Bronchial epithelial cell (primary cell): ENCODE results near the gene LCN6. TPM values are rescaled to one million over a fixed set of nuclear protein-coding genes. Genes with fewer than 3 reads are reported as not detected.
"Not testable (repeated sequence)": the region's sequence is repeated elsewhere in the genome, so short reads cannot be mapped to it uniquely, and the experiment has no call there.

Experiments
- DNase-seq: peaks from one replicate; pipeline ENCODE4 v3.0.0-alpha.2; 2010; ENCODE audit warnings: low read depth
- FAIRE-seq: peaks from 2 replicates; lab custom pipeline; 2011; peaks lifted over from hg19 to GRCh38; lab: Jason Lieb, UNC
- H3K27me3 ChIP-seq: 2 replicates; pipeline ENCODE4 v1.5.1; 2011; ENCODE audit warnings: low read length; ENCODE audit not compliant: control insufficient read depth, insufficient read depth
- H3K36me3 ChIP-seq: 2 replicates; pipeline ENCODE4 v1.5.1; 2011; ENCODE audit warnings: low read length; ENCODE audit not compliant: control insufficient read depth, insufficient read depth
- H3K4me3 ChIP-seq: 2 replicates; pipeline ENCODE4 v1.5.1; 2011; ENCODE audit warnings: mild to moderate bottlenecking, low read depth, low read length, control low read depth
- CTCF ChIP-seq: IDR thresholded peaks from 2 replicates; pipeline ENCODE4 v1.5.1; 2011; ENCODE audit warnings: mild to moderate bottlenecking, moderate library complexity, low read length, control low read depth, inconsistent platforms; ENCODE audit not compliant: insufficient read depth, severe bottlenecking
- total RNA-seq: library from RNA; depleted of rRNA; stranded (reverse); fragments of >200 nt; gene quantifications from 2 replicates; pipeline ENCODE4 v1.2.1, GENCODE V29; 2014

Gene LCN6
- total RNA-seq, 1 donor from 2014 or later, result not detected

- DNase-seq (peak; percentile 26), FAIRE-seq (no peak)
- H3K36me3 ChIP-seq, result peaks cover 8% of the 10 kb centered on the region
- peak; percentile 73 for TF ChIP-seq CTCF
- H3K4me3 ChIP-seq, result no peak overlapping the region
- no peaks in the 10 kb centered on the region for H3K27me3 ChIP-seq
Measured at GRCh38 chr9:136787690-136788400, 39.5 kb upstream of the LCN6 start.

- FAIRE-seq, DNase-seq: not testable (repeated sequence)
Measured at GRCh38 chr9:136786983-136787382, 38.7 kb upstream of the LCN6 start.

GRCh38 chr9:136786451-136786850 is 38.1 kb upstream of the LCN6 start:
- DNase-seq (no peak), FAIRE-seq (no peak)
- no peaks in the 10 kb centered on the region for H3K36me3 ChIP-seq
- H3K4me3 ChIP-seq, result no peak overlapping the region
- no peaks in the 10 kb centered on the region for H3K27me3 ChIP-seq
- TF ChIP-seq CTCF, result no peak

More at GRCh38 chr9:136786983-136787382, 38.7 kb upstream of the LCN6 start:
- not testable (repeated sequence) for H3K36me3 ChIP-seq, H3K27me3 ChIP-seq, H3K4me3 ChIP-seq

- H3K4me3 ChIP-seq, FAIRE-seq, H3K36me3 ChIP-seq, H3K27me3 ChIP-seq, DNase-seq: not testable (repeated sequence)
Measured at GRCh38 chr9:136785565-136786355, 37.4 kb upstream of the LCN6 start.

GRCh38 chr9:136784997-136785361 is 36.7 kb upstream of the LCN6 start:
- no peak for TF ChIP-seq CTCF
- FAIRE-seq, result no peak

GRCh38 chr9:136784249-136784996 is 36.1 kb upstream of the LCN6 start:
- peaks cover 2% of the 10 kb centered on the region for H3K27me3 ChIP-seq
- TF ChIP-seq CTCF, result peak; percentile 31
- H3K36me3 ChIP-seq, result no peaks in the 10 kb centered on the region
- no peak for FAIRE-seq
- DNase-seq, result no peak
- H3K4me3 ChIP-seq, result no peak overlapping the region

More at GRCh38 chr9:136784997-136785361, 36.7 kb upstream of the LCN6 start:
- Histone ChIP-seq H3K27me3 (no peaks in the 10 kb centered on the region), H3K36me3 (no peaks in the 10 kb centered on the region), H3K4me3 (no peak overlapping the region)
- DNase-seq, result no peak
